GM12878 (cell line): Measurements from ENCODE around the gene USP15. TPM values are rescaled to one million over a fixed set of nuclear protein-coding genes. Genes with fewer than 3 reads are reported as not detected.

Experiments
- ATAC-seq: fragments of 200-7000 bp; cut with Tn5 transposase; 3 replicates; pipeline ENCODE4 v1.9.1; 2020; ENCODE audit warnings: mild to moderate bottlenecking, moderate library complexity
- BruUV-seq: library from RNA; stranded (reverse); fragments of 400-500 nt; replicated peaks from 2 replicates; lab custom pipeline; 2021; lab: Mats Ljungman, UMichigan
- CTCF ChIA-PET: fragments of 300-600 bp; sonication (Branson Sonifier 250); formaldehyde crosslinking; extraction: SDS; loops from one replicate; lab custom pipeline; 2021; ENCODE audit warnings: inconsistent platforms; lab: Yijun Ruan, JAX
- POLR2A ChIA-PET: fragments of 350-600 bp; formaldehyde crosslinking; extraction: SDS; loops from one replicate; lab custom pipeline; 2021; ENCODE audit warnings: inconsistent platforms; lab: Charles Lee
- RAD21 ChIA-PET: fragments of 300-600 bp; sonication (Branson Sonifier 250); formaldehyde crosslinking; loops from one replicate; lab custom pipeline; 2023; ENCODE audit warnings: antibody characterized with exemption; ENCODE audit not compliant: unreplicated experiment; lab: Charles Lee
- SMC1A ChIA-PET: fragments of 300-600 bp; sonication (Branson Sonifier 250); formaldehyde crosslinking; loops from one replicate; lab custom pipeline; 2023; ENCODE audit not compliant: unreplicated experiment, uncharacterized antibody; lab: Charles Lee
- DNase-seq: peaks from one replicate; pipeline ENCODE4 v3.0.0-alpha.2; 2011; ENCODE audit warnings: low read depth, low spot score
- FAIRE-seq: peaks from 3 replicates; lab custom pipeline; 2011; peaks lifted over from hg19 to GRCh38; lab: Jason Lieb, UNC
- H2AFZ ChIP-seq: 2 replicates; pipeline ENCODE4 v1.6.0; 2011; ENCODE audit warnings: low read depth, low read length, control low read depth; ENCODE audit not compliant: control insufficient read depth
- H3K27ac ChIP-seq: 2 replicates; pipeline ENCODE4 v1.5.1; 2011; ENCODE audit warnings: control low read depth; ENCODE audit not compliant: control insufficient read depth, insufficient read depth
- H3K27me3 ChIP-seq, 2 experiments: replicated peaks in 1 of 2; 2 replicates each; pipeline versions ENCODE4 v1.6.0 to v1.6.1; 2011; ENCODE audit warnings: low read length in 1 of 2; ENCODE audit not compliant: control insufficient read depth in 2 of 2, insufficient read depth in 2 of 2
- H3K36me3 ChIP-seq, 2 experiments: 2 replicates each; pipeline ENCODE4 v1.5.1; 2011; ENCODE audit warnings: low read length in 1 of 2; ENCODE audit not compliant: control insufficient read depth in 2 of 2, insufficient read depth in 2 of 2
- H3K4me1 ChIP-seq: 2 replicates; pipeline ENCODE4 v1.6.1; 2011; ENCODE audit warnings: mild to moderate bottlenecking, low read length, moderate library complexity, mixed read lengths; ENCODE audit not compliant: control insufficient read depth, insufficient read depth
- H3K4me2 ChIP-seq: 2 replicates; pipeline ENCODE4 v1.6.0; 2011; ENCODE audit warnings: control low read depth; ENCODE audit not compliant: control insufficient read depth, insufficient read depth
- H3K4me3 ChIP-seq: fragments of 200-600 bp; sonication (generic); 2 replicates; pipeline ENCODE4 v1.5.1; 2016
- H3K79me2 ChIP-seq: 2 replicates; pipeline ENCODE4 v1.6.0; 2011; ENCODE audit warnings: low read length; ENCODE audit not compliant: control insufficient read depth, insufficient read depth
- H3K9ac ChIP-seq: 2 replicates; pipeline ENCODE4 v1.8.0; 2011; ENCODE audit warnings: low read length, control low read depth, mixed read lengths; ENCODE audit not compliant: control insufficient read depth, insufficient read depth
- H3K9me3 ChIP-seq: replicated peaks from 3 replicates; pipeline ENCODE4 v1.5.1; 2011; ENCODE audit warnings: mild to moderate bottlenecking, low read length; ENCODE audit not compliant: control insufficient read depth, insufficient read depth
- H4K20me1 ChIP-seq: 2 replicates; pipeline ENCODE4 v1.6.0; 2011; ENCODE audit not compliant: control insufficient read depth, insufficient read depth
- NKRF ChIP-seq: fragments of 450-650 bp; conservative IDR thresholded peaks from 2 replicates; pipeline ENCODE4 v1.6.1; 2017; ENCODE audit warnings: mild to moderate bottlenecking, moderate library complexity
- RUNX3 ChIP-seq: IDR thresholded peaks from 2 replicates; pipeline ENCODE4 v1.6.1; 2012; ENCODE audit warnings: low read length, inconsistent platforms
- TCF3 ChIP-seq: IDR thresholded peaks from 2 replicates; pipeline ENCODE4 v1.6.1; 2012; ENCODE audit warnings: low read depth, mild to moderate bottlenecking, low read length, borderline replicate concordance; ENCODE audit not compliant: insufficient read depth
- WGBS: methylation state at CpG from one replicate; pipeline ENCODE4 v1.1.6; 2016; ENCODE audit warnings: low lambda C conversion rate; ENCODE audit not compliant: insufficient replicate concordance, insufficient coverage; ENCODE audit errors: missing lambda C conversion rate; 5-methylcytosine and 5-hydroxymethylcytosine counted together
- in situ Hi-C: fragments of 300-500 bp; cut with MboI; formaldehyde crosslinking; loops from 9 replicates; pipeline ENCODE4 v1.14.3; 2018; ENCODE audit warnings: mixed read lengths
- intact Hi-C: fragments of 100-400 bp; cut with micrococcal nuclease; formaldehyde crosslinking; loops from one replicate; pipeline ENCODE4 v1.14.2; 2022; ENCODE audit not compliant: unreplicated experiment
- polyA plus RNA-seq, 11 experiments: library from polyadenylated mRNA; depleted of rRNA in 4 of 11; unstranded in 6 of 11; stranded (reverse) in 5 of 11; fragments of >200 nt; fragmentation: Nextera tagmentation in 4 of 11; fragmentation: Illumina TruSeq in 1 of 11; extraction: Ambion mirVana in 4 of 11; extraction: Trizol in 1 of 11; gene quantifications; 1 replicate in 1 of 11; 2 replicates in 10 of 11; pipeline versions ENCODE4 v1.2.1 to v1.2.3, GENCODE V29; 2011 to 2016; ENCODE audit warnings: inconsistent platforms in 2 of 11, missing spikeins in 2 of 11, low read depth in 1 of 11
- total RNA-seq, 4 experiments: library from RNA; depleted of rRNA in 3 of 4; stranded (reverse); fragments of >200 nt in 3 of 4; fragmentation: Illumina TruSeq in 1 of 4; extraction: Trizol in 1 of 4; gene quantifications; 2 replicates each; pipeline versions ENCODE4 v1.2.1 to v1.2.3, GENCODE V29; 2013 to 2021

Gene USP15
- total and polyA plus RNA-seq, 10 of the 15 experiments (the other 5 are each of a cell fraction or from before 2014, with no cell fraction given), result 57.6 to 101 (median 90.2) TPM

- SMC1A ChIA-PET, result interaction anchor here (1.0 kb wide), 1 partner anchor 10 kb away, joined by 3 read pairs; no protein-coding TSS in a partner anchor
- Histone ChIP-seq H3K36me3 (no peaks in the 10 kb centered on the region; a peak in 1 of 4 replicates), H4K20me1 (no peaks in the 10 kb centered on the region), H3K27ac (no peak overlapping the region), H3K4me1 (no peaks in the 10 kb centered on the region), H2AFZ (no peak overlapping the region), H3K9me3 (no peaks in the 10 kb centered on the region), H3K4me2 (no peak overlapping the region), H3K79me2 (no peaks in the 10 kb centered on the region; the same call in none of the 2 replicates), H3K9ac (no peak overlapping the region), H3K4me3 (no peak overlapping the region), H3K27me3 (no peaks in the 10 kb centered on the region)
- POLR2A ChIA-PET, result no interaction called here
- DNase-seq (no peak), FAIRE-seq (no peak), ATAC-seq (no peak)
- TF ChIP-seq TCF3 (no peak), NKRF (no peak), RUNX3 (peak; percentile 44)
- BruUV-seq, result no TSS peak
- WGBS, result 98% methylated on average over 3 of the region's 3 CpGs
- intact Hi-C loops, result no loop called here
- in situ Hi-C loops, result no loop called here
- CTCF ChIA-PET, result interaction anchor here (0.6 to 1.0 kb wide), 2 partner anchors 131 to 423 kb away, joined by 3 to 4 read pairs; no protein-coding TSS in a partner anchor
- RAD21 ChIA-PET, result interaction anchor here (1.0 kb wide), 1 partner anchor 424 kb away, joined by 3 read pairs; no protein-coding TSS in a partner anchor
These were observed 115.4 kb downstream of the USP15 start for GRCh38 chr12:62375603-62376002.
